HG02763 (cell line): ENCODE results near the gene AJUBA.
"Not testable (repeated sequence)": the region's sequence is repeated elsewhere in the genome, so short reads cannot be mapped to it uniquely, and the experiment has no call there.

Experiments
- ATAC-seq: cut with Tn5 transposase; IDR thresholded peaks from one replicate; pipeline ENCODE4 v1.9.1; 2021; ENCODE audit warnings: mild to moderate bottlenecking, moderate library complexity; ENCODE audit not compliant: unreplicated experiment

The AJUBA gene

GRCh38 chr14:22955702-22956569 is 26.4 kb downstream of the AJUBA start:
- ATAC-seq = no peak

DNA sequence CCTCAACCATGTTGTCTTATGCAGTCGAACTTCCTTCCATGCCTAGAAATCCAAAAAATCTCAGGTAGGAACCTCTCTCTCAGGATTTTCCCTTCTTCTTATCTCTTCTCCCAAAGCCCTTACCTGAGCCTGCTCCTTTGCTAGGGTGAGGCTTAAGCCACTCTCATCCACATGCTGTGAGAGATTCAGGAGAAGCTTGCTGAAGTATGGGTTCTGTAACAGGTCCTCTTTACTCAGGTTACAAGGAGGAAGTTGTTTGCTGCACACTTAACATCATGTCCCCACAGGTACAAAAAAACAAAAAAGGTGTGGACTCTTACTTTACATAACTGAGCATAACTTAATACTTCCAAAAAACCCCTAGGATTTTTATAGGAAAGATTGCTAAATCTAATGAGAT is 29.9 kb downstream of the AJUBA start:
- no peak for ATAC-seq

- not testable (repeated sequence) for ATAC-seq
Observed at GRCh38 chr14:22951795-22952194, 30.6 kb downstream of the AJUBA start.

DNA sequence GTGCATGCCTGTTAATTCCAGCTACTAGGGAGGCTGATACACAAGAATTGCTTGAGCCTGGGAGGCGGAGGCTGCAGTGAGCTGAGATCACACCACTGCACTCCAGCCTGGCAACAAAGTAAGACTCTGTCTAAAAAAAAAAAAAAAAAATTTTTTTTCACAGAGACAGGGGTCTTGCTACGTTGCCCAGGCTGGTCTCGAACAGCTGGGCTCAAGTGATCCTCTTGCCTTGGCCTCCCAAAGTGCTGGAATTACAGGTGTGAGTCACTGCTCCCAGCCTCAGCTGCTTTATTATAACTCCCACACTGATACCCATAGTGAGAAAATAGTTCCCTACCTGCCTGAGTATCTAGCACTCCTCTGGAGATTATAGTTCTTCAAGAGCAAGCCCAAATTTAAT is 36.7 kb downstream of the AJUBA start:
- no peak for ATAC-seq

GRCh38 chr14:22939684-22940083 is 42.7 kb downstream of the AJUBA start:
- no peak for ATAC-seq

DNA sequence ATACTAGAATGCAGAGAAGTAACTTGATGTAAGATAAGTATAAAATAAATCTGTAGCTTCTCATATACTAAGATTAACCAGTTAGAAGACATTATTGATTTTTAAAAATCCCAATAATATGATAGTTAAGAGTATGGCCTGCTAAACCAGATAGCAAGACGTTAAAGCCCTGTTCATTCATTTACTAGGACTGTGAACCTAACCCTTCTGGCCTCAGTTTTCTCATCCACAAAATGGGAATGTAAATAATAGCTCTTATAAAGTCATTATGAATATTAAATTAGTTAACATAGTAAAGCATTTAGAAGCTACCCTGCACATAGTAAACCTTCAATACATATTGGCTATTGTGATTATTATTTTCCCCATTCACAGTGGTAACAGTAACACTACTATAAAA is 47.2 kb downstream of the AJUBA start:
- no peak for ATAC-seq

DNA sequence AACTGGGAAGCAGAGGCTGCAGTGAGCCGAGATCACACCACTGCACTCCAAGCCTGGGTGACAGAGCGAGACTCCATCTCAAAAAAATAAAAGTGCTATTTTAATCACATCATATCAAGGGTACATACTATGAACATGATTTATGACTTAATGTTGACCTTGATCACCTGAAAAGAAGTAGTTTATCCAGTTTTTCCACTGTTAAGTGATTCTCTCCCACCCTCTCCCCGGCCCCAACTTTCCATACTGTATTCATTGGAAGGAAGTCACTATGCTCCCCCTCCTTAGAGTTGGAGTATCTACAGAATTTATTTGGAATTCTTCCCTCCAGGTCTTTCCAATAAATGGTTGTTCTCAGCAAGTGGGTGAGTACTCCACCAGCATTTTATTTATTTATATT is 50.2 kb downstream of the AJUBA start:
- ATAC-seq = no peak

GRCh38 chr14:22929961-22930364 is 52.4 kb downstream of the AJUBA start:
- ATAC-seq = no peak

DNA sequence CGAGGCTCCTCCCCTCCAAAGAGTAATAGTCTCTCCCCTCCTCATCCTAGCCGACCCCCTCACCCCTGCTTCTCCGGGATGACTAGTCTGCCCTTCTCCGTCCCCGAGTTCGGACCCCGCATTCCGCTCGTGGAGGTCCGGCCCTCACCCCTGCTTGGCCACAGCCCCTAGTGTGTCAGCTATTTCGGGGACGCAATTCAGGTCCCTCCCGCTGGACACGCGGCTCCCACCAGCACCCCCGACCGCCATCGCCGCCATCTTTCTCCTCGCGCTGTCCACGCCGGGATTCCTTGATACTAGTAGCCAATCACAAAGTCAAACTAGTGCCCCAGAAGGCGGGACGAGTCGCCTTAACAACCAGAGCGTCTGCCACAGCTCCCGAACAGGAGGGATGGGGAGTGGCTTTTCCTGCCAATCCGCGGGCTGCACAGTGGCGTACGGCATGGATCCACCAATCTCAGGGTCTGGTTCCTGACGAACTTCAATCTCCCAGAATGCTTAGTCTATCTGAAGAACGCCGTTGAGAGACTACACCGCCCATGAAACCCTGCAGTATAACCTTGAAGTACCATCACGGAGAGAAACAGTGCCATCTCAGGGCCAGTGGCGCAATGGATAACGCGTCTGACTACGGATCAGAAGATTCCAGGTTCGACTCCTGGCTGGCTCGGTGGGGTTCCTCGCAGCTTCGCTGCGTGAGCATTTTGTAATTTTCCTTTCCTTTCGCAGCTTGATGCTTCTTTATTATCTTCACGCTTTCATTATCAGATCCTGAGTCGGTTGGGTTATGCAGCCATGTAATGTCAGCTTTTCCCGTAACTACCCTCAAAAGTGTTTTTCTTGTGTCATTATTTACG is 53.0 kb downstream of the AJUBA start, which contains the start of gene PRMT5:
TSS of gene PRMT5 (minus strand) at position 273 of the 857 bp plus-strand sequence. CDS start at position 258, 15 bp downstream.
- ATAC-seq = peak; percentile 91

DNA sequence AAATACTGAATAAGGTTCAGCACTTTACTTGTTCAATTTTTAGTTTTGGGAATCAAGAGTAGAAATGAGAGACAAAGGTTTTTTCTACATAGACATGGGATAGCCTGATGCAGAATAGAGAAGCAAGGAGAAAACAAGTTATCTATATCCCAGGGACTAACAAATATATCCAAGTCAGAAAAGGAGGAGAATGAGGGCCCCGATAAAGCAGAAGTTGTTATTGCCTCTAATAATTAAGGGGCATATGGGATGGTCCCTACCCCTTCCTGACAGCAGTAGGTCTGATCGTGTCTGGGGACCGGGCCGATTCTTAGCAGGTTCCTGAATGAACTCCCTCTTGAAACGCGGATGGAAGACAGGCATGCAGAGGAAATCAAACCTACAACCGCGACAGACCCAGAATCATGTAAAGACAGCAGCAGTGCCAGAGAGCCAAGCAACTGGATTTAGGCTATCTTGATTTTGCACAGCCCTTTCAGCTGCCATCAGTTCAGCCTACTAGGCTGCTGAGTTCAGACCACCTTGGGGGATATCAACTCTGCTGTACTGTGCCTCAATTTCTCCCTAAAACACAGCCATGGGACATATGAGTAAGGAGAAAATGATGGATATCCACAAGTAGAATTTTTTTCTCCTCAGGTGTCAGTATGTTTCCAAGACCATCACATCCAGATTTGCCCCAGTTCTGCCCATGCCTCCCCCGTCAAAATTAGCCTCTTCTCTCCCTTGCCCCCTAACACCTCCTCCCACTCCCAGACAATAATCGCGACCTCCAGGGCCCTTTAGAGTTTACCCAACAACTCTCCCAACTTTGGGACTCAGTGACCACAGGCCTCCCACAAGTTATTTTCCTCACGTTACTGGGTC is 53.9 kb downstream of the AJUBA start:
- no peak for ATAC-seq

DNA sequence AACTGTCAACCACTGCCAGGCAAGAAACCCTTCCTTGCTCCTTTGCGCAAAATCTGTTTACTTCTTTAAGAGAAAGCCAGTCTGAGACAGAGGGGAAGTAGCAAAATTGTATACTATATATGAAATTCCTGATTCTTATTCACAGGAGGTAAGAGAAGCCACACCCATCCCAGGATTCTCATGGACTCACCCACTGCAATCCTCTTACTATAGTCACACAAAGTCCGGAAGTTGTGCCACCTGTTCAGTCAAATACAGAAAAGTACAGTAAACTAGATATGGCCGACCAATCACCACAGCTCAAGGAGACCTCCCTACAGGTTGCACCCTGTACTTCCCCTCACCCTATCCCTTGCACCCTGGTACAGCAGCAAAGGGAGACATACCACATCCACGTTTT is 56.0 kb downstream of the AJUBA start:
- ATAC-seq = no peak

DNA sequence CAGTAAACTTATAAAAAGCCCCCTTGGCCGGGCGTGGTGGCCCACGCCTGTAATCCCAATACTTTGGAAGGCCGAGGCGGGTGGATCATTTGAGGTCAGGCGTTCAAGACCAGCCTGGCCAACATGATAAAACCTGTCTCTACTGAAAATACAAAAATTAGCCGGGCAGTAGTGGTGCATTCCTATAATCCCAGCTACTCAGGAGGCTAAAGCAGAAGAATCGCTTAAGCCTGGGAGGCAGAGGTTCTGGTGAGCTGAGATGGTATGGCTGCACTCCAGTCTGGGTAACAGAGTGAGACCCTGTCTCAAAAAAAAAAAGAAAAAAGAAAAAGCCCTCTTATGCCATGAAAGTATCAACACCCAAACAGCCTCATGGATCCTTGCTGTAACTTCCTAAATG is 56.8 kb downstream of the AJUBA start:
- ATAC-seq = no peak

DNA sequence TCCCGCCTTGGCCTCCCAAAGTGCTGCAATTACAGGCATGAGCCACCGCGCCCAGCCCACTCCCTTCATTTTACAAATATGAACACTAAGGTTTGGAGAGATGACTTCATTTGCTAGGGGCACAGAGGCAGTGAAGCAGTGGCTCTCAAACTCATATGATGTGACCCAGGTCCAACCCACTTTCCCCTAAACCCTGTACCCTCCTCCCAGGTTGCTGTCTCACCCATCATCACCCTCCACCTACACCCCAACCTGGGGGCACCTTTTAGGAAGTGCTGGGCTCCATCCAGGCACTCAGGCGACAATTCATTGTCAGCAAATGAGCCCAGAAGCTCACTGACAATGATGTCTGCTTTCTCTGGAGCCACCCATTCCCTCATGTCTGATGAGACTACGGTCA is 58.6 kb downstream of the AJUBA start:
- no peak for ATAC-seq

- ATAC-seq = no peak
Observed at GRCh38 chr14:22922294-22922693, 60.1 kb downstream of the AJUBA start.
